Measurements from ENCODE around the gene DTNB.

GRCh38 chr2:25366629-25367028, 306.7 kb downstream of the DTNB start:
- TF ChIP-seq CTCF (IDR thresholded peaks at IDR 0.05) (no peak), POLR2A (IDR thresholded peaks at IDR 0.05) (no peak)

Data from uterus (tissue), 2 donors.